Retinal pigment epithelial cell (primary cell): Measurements from ENCODE around the gene BCO2.

Experiments used
- DNase-seq: peaks from one replicate; pipeline ENCODE4 v3.0.0-alpha.2; 2010; ENCODE audit warnings: low read depth
- H3K4me3 ChIP-seq: 2 replicates; pipeline ENCODE4 v1.5.1; 2011; ENCODE audit warnings: mild to moderate bottlenecking, low read length, control low read depth, moderate library complexity
- TF ChIP-seq, protein P1 (sequence below): conservative IDR thresholded peaks from 2 replicates; pipeline ENCODE4 v1.5.1; 2011; ENCODE audit warnings: low read depth, low read length, control low read depth, inconsistent platforms

Gene BCO2

DNA sequence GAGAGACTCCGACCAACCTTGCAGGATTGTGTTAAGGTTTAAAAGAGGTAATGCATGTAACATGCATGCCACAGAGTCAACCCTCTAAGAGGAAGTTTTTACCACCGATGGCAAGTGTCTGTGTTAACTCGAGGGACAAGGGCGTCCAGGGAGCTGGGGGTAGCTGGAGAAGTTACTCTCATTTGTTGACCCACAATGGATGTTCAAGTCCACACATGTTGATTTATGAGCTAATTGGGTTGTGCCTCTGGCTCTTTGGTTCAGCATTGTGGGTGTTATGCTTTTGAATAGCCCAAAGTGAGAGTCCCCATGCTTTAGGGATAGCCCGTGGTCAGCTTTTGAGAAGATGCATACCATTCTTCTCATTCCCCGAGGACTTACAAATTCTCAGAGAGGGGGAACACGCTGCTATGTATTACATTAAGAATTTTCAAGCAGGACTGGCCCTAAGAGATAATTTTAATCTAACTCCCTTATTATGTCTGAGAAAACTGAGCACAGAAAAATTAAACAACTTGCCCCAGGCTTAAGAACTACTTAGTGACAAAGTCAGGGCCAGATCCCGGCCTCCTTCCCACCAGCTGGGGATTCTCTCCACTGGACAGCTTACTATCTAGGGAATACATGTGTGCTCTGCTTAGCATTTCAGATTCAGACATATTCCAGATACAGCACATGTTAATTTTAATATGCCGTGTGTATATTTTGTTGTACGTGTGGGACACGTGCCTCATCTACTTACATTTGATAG, 90.5 kb downstream of the BCO2 start:
- H3K4me3 ChIP-seq = no peak overlapping the region
- TF ChIP-seq, protein P1, sequence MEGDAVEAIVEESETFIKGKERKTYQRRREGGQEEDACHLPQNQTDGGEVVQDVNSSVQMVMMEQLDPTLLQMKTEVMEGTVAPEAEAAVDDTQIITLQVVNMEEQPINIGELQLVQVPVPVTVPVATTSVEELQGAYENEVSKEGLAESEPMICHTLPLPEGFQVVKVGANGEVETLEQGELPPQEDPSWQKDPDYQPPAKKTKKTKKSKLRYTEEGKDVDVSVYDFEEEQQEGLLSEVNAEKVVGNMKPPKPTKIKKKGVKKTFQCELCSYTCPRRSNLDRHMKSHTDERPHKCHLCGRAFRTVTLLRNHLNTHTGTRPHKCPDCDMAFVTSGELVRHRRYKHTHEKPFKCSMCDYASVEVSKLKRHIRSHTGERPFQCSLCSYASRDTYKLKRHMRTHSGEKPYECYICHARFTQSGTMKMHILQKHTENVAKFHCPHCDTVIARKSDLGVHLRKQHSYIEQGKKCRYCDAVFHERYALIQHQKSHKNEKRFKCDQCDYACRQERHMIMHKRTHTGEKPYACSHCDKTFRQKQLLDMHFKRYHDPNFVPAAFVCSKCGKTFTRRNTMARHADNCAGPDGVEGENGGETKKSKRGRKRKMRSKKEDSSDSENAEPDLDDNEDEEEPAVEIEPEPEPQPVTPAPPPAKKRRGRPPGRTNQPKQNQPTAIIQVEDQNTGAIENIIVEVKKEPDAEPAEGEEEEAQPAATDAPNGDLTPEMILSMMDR = no peak
- no peak for DNase-seq

DNA sequence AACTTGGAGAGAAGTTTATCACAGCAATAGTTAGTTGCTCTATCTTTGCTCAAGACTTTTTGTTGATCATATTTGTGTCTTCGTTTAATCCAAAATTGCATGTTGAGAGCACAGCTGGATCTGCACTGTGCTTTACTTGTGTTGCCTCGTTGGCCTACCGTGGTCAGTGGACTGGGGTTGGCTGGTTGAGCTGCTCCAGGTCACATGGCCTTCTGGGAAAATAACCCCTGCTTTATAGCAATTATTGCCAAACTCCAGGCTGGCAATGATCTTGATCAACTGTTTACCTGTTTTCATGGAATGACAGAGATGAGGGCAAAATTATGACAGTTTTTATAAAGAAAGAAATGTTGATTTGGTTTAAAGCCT, 91.1 kb downstream of the BCO2 start:
- no peak for DNase-seq
- TF ChIP-seq, protein P1 = no peak
- H3K4me3 ChIP-seq = no peak overlapping the region

DNA sequence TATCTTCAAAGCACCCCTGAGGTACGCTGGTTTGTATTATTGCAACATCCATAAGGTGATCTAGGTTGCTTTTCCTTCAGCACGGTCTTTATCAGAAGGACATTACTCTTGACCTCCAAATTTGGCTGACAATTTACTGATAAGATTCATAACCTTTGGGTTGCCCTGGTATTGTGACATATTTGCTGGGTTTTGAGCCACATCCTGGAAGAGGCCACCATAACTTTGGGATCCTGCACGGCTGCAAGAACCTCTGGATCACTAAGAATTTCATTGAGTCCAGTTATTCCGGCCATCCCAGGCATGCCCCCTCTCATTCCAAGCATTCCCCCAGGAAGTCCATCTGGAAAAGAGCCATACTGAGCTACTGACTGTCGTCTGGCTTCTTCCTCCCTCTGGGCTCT, 91.9 kb downstream of the BCO2 start:
- no peak for DNase-seq
- TF ChIP-seq, protein P1 = no peak
- no peak overlapping the region for H3K4me3 ChIP-seq

DNA sequence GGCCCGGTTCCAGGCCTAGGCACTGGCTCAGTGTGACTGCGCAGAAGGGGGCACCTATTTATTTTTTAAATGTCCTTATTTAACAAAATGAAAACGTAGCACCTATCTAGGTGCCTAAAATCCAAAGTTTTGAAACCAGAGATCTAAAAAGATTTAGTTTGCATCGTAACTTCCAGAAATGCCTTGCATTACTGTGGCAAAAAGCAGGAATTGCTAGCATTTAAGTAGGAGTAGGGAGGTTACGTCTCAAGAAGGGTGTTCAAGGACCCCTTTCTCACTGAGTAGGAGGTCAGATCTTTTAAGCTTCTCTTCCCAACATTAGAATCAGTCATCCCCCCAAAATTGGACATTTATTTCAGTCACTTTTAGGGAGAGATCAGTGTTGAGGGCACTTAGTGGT, 93.1 kb downstream of the BCO2 start:
- TF ChIP-seq, protein P1 = no peak
- H3K4me3 ChIP-seq = no peak overlapping the region
- DNase-seq = no peak
